DMS53 (cell line): ENCODE measurements around the gene ASIC3.

Source experiments
- DNase-seq: peaks from one replicate; lab custom pipeline; 2025; lab: John Stamatoyannopoulos, UW

ASIC3 gene

GRCh38 chr7:151071032-151071866 is 22.9 kb downstream of the ASIC3 start:
- no peak for DNase-seq

GRCh38 chr7:151073990-151074389 is 25.7 kb downstream of the ASIC3 start:
- no peak for DNase-seq

GRCh38 chr7:151074817-151075661 is 26.7 kb downstream of the ASIC3 start:
- peak; percentile 32 for DNase-seq

DNA sequence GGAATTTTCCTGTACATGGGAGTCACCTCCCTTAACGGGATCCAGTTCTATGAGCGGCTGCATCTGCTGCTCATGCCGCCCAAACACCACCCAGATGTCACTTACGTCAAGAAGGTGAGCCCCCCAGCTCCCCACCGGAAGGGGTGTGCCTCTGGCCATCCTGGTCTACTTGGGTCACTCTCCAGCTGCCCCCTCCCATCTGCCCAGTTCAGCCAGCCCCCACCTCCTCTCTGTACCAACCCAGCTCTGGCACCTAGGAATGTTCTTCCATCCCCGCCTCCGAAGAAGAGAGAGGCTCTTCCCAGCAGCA is 27.3 kb downstream of the ASIC3 start:
- no peak for DNase-seq

- no peak for DNase-seq
Observed at GRCh38 chr7:151075978-151076426, 27.7 kb downstream of the ASIC3 start.

DNA sequence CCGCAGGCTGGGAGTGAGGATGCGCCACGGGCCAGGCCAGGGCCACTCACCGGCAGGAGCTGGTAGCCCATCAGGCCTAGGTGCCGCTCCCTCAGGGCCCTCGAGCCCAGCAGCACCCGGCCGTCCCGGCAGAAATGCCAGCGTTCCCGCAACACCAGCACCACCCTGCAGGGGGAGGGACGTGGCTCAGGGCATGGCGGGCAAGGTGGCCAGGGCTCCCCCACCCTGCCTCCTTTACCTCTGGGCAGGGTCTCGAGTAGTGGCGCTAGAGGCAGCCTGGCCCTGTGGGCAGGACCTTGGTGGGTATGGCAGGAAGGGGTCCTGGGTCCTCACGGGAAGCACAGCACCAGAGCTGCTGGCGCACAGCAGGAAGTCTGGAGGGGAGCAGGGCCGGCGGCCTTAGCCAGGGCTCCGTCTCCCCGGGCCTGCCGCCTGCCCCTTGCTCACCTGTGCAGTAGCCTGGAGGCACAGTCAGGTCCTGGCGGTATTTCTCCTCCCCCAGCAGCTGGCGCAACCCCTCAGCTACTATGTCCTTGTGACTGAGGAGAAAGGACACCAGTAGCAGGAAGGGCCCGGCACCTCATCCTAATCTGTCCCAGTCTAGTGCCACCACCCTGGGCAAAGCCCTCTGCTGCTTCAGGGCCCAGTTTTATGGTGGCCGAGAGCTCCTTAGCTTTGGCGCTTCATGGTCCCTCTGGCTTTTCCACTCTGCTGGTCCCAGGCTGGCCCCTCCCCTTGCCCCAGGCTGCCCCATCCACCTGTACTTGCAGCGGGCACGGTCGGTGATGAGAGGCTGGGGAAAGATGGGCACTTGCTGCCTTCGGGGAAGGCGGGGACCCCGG is 28.8 kb downstream of the ASIC3 start:
- peak; percentile 72 for DNase-seq

- DNase-seq = peak; percentile 41
Observed at GRCh38 chr7:151077705-151078232, 29.4 kb downstream of the ASIC3 start.

DNA sequence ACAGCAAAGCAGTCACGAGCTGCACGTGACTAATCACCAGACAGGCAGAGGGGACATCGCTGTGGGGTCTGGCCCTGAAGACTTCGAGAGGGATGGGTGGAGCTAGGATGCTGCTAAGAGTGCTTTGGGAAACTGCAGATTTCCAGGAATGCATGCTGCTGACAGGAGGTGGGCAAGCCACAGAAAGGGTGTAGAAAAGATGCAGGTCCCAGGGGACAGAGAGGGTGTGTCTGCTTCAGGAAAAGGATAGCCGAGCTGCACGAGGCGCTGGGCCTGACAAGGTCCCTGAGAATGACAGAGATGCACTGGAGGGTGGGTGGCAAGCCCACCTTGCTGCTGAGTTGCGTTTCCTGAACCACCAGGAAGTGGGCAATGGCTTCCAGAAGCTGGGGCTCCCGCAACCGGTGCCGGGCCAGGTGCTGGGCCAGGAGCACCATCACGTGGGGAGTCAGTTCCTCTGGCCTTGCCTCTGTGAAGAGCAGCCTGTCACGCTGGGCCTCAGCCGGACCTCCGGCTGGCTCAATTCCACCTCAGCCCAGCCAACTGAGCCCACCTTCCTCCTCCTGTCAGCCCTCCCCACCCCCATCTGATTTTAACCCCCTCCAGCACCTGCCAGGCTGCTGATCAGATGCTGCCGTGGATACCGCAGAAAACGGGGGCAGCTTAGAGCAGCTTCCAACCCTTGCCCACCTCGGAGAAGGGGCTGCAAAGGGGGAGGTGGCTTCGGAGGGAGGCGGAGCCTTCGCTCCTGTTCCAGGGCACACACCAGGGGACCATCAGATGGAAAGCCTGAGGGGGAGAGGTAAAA is 30.1 kb downstream of the ASIC3 start:
- DNase-seq = no peak

- DNase-seq = no peak
Observed at GRCh38 chr7:151079199-151079910, 31.0 kb downstream of the ASIC3 start.

GRCh38 chr7:151080067-151080521 is 31.8 kb downstream of the ASIC3 start:
- peak; percentile 78 for DNase-seq

DNA sequence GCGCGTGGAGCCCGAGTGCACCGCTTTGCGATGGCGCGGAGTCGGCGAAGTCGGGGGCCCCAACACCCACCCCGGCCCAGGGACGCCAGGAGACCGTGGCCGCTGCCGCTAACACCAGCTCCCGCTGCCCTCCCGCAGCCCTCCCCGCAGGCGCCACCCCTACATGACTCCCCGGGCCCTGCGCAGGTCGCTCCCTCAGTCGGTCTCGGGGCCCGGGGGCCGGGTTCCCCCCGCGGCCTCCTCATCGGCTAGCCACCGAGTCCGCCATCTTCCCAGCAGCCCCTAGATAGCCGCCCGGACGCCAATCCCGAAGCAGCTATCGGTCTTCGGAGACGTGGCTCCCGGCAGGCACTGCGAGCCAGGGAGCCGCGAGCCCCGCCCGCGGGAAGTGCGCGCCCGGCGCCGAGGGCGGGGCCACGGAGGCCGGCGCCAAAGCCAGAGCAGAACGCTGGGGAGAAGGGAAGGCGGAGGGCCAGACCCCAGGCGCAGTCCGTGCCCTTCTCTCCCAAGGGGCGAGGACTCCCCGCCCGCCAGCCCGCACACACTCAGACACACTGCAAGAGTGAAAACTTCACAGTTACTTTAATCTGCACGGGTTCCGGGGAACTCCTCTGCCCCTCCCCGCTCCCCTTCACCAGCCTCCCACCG is 32.3 kb downstream of the ASIC3 start, which contains the start of gene FASTK:
Gene FASTK (minus strand): TSS at position 288 of the 648 bp plus-strand sequence. CDS start 43 bp downstream, at position 245.
- DNase-seq = peak; percentile 98

DNA sequence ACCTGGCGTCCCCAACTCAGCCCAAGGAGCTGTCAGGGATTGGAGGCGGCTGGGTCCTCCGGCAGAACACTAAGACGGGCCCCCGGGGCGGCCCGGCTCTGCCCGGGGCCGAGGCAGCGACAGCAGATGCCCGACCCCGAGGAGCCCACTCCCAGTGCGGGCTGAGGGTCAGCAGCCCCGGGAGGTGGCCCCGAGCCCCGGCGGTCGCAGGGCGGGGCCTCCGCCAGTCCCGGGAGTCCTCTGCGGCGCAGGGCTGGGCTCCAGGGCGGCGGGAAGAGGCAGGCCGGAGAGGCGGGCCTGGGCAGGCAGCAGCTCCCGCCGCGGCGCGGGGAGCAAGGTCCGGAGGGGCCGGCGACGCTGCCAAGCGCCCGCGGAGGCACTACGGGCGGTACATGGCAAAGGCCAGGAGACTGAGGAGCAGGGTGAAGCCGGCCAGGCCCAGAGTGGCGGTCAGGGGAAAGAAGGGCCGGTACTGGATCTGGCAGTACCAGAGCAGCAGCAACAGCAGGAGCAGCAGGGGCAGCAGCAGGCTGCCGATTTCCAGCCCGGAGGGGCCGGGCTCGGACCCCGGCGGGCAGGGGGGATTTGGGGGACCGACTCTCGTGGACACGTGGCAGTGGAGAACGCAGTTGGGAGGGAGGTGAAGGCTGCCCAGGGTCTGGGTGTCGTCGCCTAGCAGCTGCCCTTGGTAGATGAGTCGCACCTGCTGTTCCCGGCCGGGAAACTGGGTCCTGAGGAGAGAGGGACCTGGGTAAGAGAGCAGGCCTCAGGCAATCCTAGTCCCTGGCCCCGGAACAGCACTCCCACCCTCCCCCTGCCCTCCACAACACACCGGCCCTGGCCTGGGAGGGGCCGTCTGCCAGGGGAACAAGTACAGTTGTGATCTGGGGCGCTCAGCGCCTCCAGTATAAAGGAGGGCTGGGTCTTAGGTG is 33.1 kb downstream of the ASIC3 start:
- DNase-seq = peak; percentile 87

- DNase-seq = peak; percentile 74
Observed at GRCh38 chr7:151082141-151083070, 34.1 kb downstream of the ASIC3 start.

DNA sequence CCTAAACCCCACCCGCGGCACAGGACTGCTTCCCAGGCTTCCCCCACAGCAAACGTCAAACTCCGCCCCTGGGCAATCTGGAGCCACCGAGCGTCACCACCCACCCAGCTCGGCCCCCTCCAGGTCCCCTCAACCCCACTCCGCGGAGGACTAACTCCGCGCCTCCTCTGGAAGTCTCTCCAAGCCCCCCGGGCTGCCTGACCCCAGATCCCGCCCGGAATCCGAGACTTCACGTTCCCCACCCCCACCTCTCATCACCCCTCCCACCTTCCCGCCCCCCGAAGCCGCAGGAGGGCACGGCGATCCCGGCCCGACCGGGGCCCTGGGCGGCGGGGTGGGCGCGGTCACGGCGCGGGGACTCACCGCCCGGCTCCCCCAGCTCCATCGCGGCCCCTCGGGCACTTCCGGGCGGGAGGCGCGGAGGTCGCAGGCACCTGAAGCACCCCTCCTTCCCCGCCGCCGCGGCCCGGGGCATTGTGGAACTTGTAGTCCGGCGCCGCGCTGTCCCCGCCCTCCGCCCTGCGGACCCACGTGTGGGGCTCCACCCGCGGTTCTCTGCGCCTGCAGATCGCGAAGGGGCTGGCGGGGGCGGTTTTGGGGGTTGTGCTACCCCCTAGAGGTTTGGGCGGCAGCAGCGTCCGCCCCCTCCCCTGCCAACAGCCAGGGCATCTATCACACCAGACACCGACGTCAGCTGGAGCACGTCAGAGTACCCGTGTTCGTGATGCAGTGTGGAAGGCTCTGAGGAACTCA is 34.9 kb downstream of the ASIC3 start, which contains the start of gene TMUB1:
Gene TMUB1 (minus strand): TSS at position 423 of the 753 bp plus-strand sequence. CDS start 930 bp downstream, outside the sequence.
- DNase-seq = peak; percentile 89

GRCh38 chr7:151083824-151084160 is 35.5 kb downstream of the ASIC3 start:
- DNase-seq = no peak

DNA sequence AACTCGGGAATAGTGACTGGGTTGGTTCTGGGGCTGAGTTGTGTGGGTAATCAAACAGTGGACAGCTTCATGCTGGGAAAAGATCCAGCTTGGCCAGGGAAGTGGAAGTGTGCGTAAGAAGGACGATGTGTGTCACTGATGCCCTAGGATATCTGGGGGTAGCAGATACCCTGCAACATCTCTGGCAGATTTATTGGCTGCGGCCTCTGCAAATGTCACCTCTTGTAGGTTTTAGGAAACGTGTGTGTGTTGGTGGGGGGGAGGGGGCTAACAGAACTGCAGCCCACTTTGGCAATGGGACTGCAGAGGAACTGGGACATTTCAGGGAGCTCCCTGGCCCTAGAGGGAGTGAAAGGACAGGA is 37.0 kb downstream of the ASIC3 start:
- no peak for DNase-seq
